Measurements from ENCODE around the gene WDR83.
A peak's percentile ranks its signal among the peaks of the same experiment; 100 is the strongest.

Gene WDR83

DNA sequence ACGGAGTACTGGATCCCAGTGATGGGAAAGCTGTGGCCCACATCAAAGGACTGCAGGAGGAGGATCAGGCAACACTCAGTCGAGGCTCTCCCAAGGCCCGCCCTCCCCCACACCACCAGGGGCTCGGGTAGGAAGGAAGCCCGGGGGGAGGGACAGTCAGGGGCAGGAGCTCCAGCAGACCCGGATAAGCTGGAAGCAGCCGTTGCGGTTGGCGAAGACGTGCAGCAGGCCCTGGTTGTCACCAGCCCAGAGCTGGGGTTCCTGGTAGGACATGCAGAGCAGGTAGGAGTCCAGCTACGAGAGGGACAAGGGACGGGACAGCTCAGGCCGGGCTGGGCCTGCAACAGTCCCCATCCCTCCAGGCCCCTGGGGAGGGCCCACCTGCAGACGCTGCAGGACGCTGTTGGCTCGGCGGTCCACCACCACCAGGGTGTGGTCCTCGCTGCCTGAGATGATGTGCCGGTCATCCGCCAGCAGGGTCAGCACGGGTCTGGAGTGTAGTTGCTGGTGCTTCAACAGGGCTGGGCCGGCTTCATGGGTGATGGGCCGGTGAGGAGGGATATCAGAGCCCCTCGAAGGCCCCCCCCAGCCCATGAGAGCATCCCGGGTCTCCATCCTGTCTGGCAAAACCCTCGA is 23.1 kb downstream of the WDR83 start:
- intact Hi-C loops (cut with DNase I; ENCODE audit: low total_unique reads) = no loop called here
- H3K4me1 ChIP-seq = peaks cover 0 to under 1% (median 0%) of the 10 kb centered on the region in 4 donors
- TF ChIP-seq, protein P1, sequence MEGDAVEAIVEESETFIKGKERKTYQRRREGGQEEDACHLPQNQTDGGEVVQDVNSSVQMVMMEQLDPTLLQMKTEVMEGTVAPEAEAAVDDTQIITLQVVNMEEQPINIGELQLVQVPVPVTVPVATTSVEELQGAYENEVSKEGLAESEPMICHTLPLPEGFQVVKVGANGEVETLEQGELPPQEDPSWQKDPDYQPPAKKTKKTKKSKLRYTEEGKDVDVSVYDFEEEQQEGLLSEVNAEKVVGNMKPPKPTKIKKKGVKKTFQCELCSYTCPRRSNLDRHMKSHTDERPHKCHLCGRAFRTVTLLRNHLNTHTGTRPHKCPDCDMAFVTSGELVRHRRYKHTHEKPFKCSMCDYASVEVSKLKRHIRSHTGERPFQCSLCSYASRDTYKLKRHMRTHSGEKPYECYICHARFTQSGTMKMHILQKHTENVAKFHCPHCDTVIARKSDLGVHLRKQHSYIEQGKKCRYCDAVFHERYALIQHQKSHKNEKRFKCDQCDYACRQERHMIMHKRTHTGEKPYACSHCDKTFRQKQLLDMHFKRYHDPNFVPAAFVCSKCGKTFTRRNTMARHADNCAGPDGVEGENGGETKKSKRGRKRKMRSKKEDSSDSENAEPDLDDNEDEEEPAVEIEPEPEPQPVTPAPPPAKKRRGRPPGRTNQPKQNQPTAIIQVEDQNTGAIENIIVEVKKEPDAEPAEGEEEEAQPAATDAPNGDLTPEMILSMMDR (IDR thresholded peaks at IDR 0.05) = no peak
- no peak overlapping the region for H3K4me3 ChIP-seq
- H3K36me3 ChIP-seq = peaks cover 0 to 17% (median 0%) of the 10 kb centered on the region in 3 donors
- peak in 1 of 2 donors; percentile 62 for DNase-seq
- no peak overlapping the region for H3K27ac ChIP-seq
- no peaks in the 10 kb centered on the region for H3K27me3 ChIP-seq
- no peaks in the 10 kb centered on the region for H3K9me3 ChIP-seq

DNA sequence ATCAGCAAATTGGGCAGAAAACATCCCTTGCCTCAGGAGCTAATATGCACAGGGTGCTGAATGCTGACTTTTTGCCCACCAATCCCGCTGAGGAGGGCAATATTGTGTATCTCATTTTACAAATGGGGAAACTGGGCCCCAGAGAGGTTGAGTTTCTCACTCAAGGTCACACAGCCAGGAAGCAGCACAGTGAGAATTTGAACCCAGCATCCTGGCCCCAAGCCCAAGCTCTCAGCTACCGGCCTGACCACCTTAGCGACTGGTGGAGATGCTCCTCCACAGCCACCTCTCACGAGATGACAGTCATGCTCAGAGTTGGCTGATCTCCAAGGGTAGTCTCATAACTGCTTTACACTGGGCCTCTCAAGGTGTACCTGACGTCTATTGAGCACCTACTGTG is 26.4 kb downstream of the WDR83 start:
- TF ChIP-seq, protein P1 (IDR thresholded peaks at IDR 0.05) = no peak
- Histone ChIP-seq H3K27ac (no peak overlapping the region), H3K27me3 (no peaks in the 10 kb centered on the region), H3K4me1 (peaks cover 3 to 21% (median 14%) of the 10 kb centered on the region in 4 donors), H3K4me3 (no peak overlapping the region), H3K36me3 (peaks cover 0 to 12% (median 0%) of the 10 kb centered on the region in 3 donors), H3K9me3 (no peaks in the 10 kb centered on the region)
- intact Hi-C loops (cut with DNase I; ENCODE audit: low total_unique reads) = no loop called here
- no peak for DNase-seq

DNA sequence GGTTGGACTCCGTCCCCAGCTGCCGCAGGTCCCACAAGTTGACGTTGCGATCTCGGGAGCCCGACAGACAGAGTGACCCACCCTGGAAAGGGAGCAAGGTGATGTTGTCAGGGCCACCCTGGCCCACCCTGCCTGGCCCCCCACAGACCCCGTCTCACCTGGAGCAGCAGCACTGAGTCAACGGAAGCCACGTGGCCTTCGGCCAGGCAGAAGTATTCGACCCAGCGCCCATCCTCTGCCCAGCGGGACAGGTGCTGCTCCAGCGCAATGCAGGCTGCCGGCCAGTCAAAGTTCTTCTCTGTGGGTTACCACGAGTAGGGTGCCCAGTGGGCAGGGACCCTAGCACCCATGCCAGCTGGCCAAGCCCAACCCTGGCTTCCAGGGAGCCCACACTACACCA is 28.0 kb downstream of the WDR83 start:
- Histone ChIP-seq H3K36me3 (peaks cover 0 to 4% (median 2%) of the 10 kb centered on the region in 3 donors), H3K4me3 (no peak overlapping the region), H3K4me1 (peaks cover 3 to 21% (median 14%) of the 10 kb centered on the region in 4 donors), H3K27me3 (no peaks in the 10 kb centered on the region), H3K27ac (no peak overlapping the region), H3K9me3 (no peaks in the 10 kb centered on the region)
- intact Hi-C loops (cut with DNase I; ENCODE audit: low total_unique reads) = no loop called here
- TF ChIP-seq, protein P1 (IDR thresholded peaks at IDR 0.05) = no peak
- no peak for DNase-seq

DNA sequence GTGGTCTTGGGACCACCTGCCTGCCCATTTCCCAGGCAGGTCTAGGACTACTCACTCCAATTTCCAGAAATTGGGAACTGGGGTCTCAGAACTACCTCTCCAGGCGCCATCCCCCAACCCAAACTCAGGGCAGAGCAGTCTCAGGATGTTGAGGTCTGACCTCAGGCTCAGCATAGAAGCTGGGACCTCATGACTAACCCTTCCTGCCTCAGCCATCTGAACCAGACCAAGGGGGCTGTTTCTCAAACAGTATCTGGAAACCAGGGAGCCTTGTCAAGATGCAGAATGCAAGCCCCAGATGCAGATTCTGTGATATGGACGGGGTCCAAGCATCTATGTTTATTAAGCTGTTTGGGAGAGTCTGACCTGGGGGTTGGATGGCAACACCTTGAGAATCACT is 28.5 kb downstream of the WDR83 start:
- TF ChIP-seq, protein P1 (IDR thresholded peaks at IDR 0.05) = no peak
- Histone ChIP-seq H3K27ac (no peak overlapping the region), H3K9me3 (no peaks in the 10 kb centered on the region), H3K36me3 (peaks cover 0 to 5% (median 5%) of the 10 kb centered on the region in 3 donors), H3K4me3 (no peak overlapping the region), H3K4me1 (peaks cover 3 to 21% (median 14%) of the 10 kb centered on the region in 4 donors), H3K27me3 (no peaks in the 10 kb centered on the region)
- no peak for DNase-seq
- intact Hi-C loops (cut with DNase I; ENCODE audit: low total_unique reads) = no loop called here

DNA sequence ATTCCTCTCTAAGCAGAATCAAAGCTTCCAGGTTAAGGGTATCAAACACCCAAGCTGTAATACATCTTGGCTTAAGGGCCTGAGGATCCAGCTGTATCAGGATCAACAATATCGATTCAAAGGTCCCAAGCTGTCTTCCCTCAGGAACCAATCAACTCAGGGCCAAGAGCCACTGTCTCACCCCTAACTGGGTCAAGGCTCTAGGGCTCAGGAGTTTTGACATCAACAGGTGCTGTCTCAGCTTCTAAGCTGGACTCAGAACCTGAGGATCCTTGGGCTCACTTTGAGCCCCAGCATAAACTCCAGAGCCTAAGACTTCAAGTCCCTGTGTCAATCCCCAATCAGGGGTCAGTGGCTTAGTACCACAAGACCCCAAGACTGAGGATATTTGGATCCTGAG is 28.9 kb downstream of the WDR83 start:
- intact Hi-C loops (cut with DNase I; ENCODE audit: low total_unique reads) = no loop called here
- Histone ChIP-seq H3K4me1 (peaks cover 3 to 21% (median 14%) of the 10 kb centered on the region in 4 donors), H3K27me3 (no peaks in the 10 kb centered on the region), H3K4me3 (peak overlapping the region; percentile 66 to 93), H3K36me3 (peaks cover 0 to 9% (median 9%) of the 10 kb centered on the region in 3 donors), H3K27ac (peak overlapping the region in 1 of 2 donors; percentile 79), H3K9me3 (no peaks in the 10 kb centered on the region)
- no peak for DNase-seq
- TF ChIP-seq, protein P1 (IDR thresholded peaks at IDR 0.05) = no peak

Data from tibial artery (tissue), 4 donors.